Loucy (cell line): ENCODE data around the gene CD2AP.

Experiments
- EZH2phosphoT487 ChIP-seq: fragments of 200-600 bp; IDR thresholded peaks from 2 replicates; pipeline ENCODE4 v1.6.1; 2018; ENCODE audit warnings: antibody characterized with exemption, mild to moderate bottlenecking, moderate library complexity, borderline replicate concordance
- TF ChIP-seq, protein P1 (sequence below): fragments of 200-600 bp; sonication (generic); conservative IDR thresholded peaks from 2 replicates; pipeline ENCODE4 v1.5.1; 2014; ENCODE audit warnings: mild to moderate bottlenecking, antibody characterized with exemption, low read length

DNA sequence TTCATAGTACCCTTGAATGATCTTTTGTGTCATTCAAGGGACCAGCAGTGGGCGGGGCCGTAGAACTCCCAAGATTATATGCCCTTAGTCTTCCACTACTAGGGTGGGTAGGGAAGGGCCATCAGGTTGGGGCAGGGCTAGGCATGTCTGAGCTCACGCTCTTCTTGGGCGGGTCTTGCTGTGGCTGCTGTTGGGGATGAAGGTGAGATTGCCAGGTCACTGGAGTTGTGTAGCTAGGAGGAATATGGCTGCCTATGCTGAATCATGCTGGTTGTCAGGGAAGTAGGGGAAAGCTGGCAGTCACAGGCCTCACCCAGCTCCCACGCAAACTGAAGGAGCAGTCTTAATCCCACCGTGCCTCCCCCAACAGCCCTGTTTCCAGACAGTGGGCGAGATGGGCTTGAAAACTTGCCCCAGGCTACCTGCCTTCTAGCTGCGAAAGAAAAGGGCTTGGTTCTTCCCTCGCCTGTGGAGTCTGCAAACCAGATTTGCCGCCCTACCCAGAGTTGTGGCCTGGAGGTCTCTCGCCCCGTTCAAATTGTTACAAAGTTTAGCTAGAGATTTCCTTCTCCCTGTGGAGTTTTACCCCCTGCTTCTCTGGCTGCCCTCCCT is 144.4 kb downstream of the CD2AP start:
- TF ChIP-seq, protein P1, sequence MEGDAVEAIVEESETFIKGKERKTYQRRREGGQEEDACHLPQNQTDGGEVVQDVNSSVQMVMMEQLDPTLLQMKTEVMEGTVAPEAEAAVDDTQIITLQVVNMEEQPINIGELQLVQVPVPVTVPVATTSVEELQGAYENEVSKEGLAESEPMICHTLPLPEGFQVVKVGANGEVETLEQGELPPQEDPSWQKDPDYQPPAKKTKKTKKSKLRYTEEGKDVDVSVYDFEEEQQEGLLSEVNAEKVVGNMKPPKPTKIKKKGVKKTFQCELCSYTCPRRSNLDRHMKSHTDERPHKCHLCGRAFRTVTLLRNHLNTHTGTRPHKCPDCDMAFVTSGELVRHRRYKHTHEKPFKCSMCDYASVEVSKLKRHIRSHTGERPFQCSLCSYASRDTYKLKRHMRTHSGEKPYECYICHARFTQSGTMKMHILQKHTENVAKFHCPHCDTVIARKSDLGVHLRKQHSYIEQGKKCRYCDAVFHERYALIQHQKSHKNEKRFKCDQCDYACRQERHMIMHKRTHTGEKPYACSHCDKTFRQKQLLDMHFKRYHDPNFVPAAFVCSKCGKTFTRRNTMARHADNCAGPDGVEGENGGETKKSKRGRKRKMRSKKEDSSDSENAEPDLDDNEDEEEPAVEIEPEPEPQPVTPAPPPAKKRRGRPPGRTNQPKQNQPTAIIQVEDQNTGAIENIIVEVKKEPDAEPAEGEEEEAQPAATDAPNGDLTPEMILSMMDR = no peak
- TF ChIP-seq EZH2phosphoT487 = no peak
